ENCODE results near the gene POLR1H. TPM values are rescaled to one million over a fixed set of nuclear protein-coding genes. Genes with fewer than 3 reads are reported as not detected.
A peak's percentile ranks its signal among the peaks of the same experiment; 100 is the strongest.

Gene POLR1H
- total RNA-seq, 4 donors from 2014 or later: 13.2 to 35.8 (median 19.8) TPM

DNA sequence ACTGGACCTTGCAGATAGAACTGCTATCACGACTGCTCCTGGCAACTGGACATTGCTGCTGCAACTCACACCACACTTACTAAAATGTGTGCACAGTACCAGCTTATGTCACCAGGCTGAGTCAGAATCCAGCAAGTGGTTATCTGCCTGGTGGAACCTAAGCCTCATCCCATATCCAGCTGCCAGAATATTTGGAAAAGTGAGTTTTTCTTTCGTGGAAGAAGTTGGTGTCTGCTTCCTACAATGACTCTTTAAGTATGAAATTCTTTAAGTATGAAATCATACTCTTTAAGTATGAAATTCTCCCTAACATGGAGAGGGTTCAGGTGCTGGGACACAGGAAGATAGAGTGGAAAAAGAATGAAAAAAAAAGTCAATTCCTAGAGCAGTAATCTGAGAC lies 16.4 kb upstream of the POLR1H start:
- no peaks in the 10 kb centered on the region for H3K36me3 ChIP-seq
- WGBS, 2 donors: 65 to 67% methylated on average over 2 of the region's 2 CpGs
- H3K4me1 ChIP-seq: no peaks in the 10 kb centered on the region
- no peak overlapping the region for H3K27ac ChIP-seq
- no peaks in the 10 kb centered on the region for H3K9me3 ChIP-seq
- no peak for DNase-seq
- H3K27me3 ChIP-seq: no peaks in the 10 kb centered on the region
- H3K4me3 ChIP-seq: no peak overlapping the region
- intact Hi-C loops (cut with DNase I): no loop called here
- no peak for TF ChIP-seq POLR2A (IDR thresholded peaks at IDR 0.05)
- TF ChIP-seq, protein P1, sequence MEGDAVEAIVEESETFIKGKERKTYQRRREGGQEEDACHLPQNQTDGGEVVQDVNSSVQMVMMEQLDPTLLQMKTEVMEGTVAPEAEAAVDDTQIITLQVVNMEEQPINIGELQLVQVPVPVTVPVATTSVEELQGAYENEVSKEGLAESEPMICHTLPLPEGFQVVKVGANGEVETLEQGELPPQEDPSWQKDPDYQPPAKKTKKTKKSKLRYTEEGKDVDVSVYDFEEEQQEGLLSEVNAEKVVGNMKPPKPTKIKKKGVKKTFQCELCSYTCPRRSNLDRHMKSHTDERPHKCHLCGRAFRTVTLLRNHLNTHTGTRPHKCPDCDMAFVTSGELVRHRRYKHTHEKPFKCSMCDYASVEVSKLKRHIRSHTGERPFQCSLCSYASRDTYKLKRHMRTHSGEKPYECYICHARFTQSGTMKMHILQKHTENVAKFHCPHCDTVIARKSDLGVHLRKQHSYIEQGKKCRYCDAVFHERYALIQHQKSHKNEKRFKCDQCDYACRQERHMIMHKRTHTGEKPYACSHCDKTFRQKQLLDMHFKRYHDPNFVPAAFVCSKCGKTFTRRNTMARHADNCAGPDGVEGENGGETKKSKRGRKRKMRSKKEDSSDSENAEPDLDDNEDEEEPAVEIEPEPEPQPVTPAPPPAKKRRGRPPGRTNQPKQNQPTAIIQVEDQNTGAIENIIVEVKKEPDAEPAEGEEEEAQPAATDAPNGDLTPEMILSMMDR (IDR thresholded peaks at IDR 0.05): no peak

DNA sequence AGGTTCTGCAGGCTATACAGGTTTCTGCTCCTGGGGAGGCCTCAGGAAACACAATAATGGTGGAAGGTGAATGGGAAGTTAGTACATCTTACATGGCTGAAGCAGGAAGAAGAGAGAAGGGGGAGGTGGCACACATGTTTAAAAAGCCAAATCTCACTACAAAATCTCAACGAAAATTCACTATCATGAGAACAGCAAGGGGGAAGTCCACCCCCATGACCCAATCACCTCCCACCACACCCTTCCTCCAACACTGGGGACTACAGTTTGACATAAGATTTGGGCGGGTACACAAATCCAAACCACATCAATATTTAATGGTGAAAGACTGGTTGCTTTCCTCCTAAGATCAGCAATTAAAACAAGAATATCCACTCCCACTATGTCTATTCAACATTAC lies 13.8 kb upstream of the POLR1H start:
- Histone ChIP-seq H3K27me3 (no peaks in the 10 kb centered on the region), H3K4me1 (no peaks in the 10 kb centered on the region), H3K9me3 (no peaks in the 10 kb centered on the region), H3K4me3 (no peak overlapping the region), H3K36me3 (peaks cover 0 to 5% (median 0%) of the 10 kb centered on the region in 3 donors), H3K27ac (no peak overlapping the region)
- no peak for DNase-seq
- no peak for TF ChIP-seq POLR2A (IDR thresholded peaks at IDR 0.05)
- 69 to 85% methylated on average over 2 of the region's 2 CpGs for WGBS, 2 donors
- intact Hi-C loops (cut with DNase I): no loop called here

DNA sequence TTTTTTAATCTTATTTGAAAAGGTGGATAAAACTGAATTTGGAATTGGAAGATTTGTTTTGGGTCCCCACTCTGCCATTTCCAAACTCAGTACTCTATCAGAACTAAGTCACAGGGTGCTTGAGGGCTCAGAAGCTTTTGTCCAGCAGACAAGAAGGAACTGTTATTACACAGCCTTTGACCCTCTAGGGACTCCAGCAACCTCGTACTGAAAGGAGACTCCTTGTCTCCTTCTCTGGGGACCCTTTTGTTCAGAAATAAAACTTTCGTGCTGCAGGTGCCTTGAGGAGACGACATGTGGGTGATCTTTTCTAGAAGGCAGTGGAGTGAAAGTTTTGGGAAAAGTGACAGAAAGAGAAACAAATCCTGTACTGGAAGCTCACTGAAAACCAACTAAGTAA lies 7.4 kb upstream of the POLR1H start:
- H3K4me1 ChIP-seq: no peaks in the 10 kb centered on the region

DNA sequence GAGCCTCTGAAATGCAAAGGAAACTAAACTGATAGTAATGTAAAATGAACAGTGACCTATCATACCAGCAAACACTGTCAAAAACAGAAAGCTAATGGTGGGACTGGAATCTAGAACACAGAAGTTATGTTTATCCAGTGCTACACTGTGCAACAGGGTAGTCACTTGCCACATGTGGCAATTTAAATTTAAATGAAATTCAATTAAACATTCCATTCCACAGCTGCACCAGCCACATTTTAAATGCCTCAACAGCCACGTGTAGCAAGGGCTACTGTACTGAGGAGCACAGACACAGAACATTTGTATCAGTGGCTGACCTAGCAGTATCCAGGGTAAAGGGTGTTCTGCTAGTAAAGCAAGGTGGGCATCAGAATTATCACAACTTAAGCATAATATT lies 5.6 kb upstream of the POLR1H start:
- no peak for TF ChIP-seq POLR2A (IDR thresholded peaks at IDR 0.05)
- TF ChIP-seq, protein P1 (IDR thresholded peaks at IDR 0.05): no peak
- no peaks in the 10 kb centered on the region for H3K9me3 ChIP-seq
- H3K27ac ChIP-seq: no peak overlapping the region
- DNase-seq: no peak
- no peaks in the 10 kb centered on the region for H3K27me3 ChIP-seq
- H3K4me3 ChIP-seq: no peak overlapping the region
- H3K4me1 ChIP-seq: peaks cover 3 to 11% (median 7%) of the 10 kb centered on the region in 3 donors
- WGBS, 2 donors: 25 to 70% methylated on average over 1 of the region's 1 CpG
- peaks cover 0 to 55% (median 6%) of the 10 kb centered on the region in 3 donors for H3K36me3 ChIP-seq
- intact Hi-C loops (cut with DNase I): no loop called here

More for the DNA sequence above, 7.4 kb upstream of the POLR1H start:
- Histone ChIP-seq H3K36me3 (peaks cover 0 to 55% (median 6%) of the 10 kb centered on the region in 3 donors), H3K27ac (no peak overlapping the region), H3K4me3 (no peak overlapping the region), H3K9me3 (no peaks in the 10 kb centered on the region), H3K27me3 (no peaks in the 10 kb centered on the region)
- DNase-seq: no peak
- intact Hi-C loops (cut with DNase I): no loop called here
- TF ChIP-seq, protein P1 (IDR thresholded peaks at IDR 0.05): no peak
- TF ChIP-seq POLR2A (IDR thresholded peaks at IDR 0.05): no peak
- WGBS, 2 donors: 86 to 90% methylated on average over 3 of the region's 3 CpGs

DNA sequence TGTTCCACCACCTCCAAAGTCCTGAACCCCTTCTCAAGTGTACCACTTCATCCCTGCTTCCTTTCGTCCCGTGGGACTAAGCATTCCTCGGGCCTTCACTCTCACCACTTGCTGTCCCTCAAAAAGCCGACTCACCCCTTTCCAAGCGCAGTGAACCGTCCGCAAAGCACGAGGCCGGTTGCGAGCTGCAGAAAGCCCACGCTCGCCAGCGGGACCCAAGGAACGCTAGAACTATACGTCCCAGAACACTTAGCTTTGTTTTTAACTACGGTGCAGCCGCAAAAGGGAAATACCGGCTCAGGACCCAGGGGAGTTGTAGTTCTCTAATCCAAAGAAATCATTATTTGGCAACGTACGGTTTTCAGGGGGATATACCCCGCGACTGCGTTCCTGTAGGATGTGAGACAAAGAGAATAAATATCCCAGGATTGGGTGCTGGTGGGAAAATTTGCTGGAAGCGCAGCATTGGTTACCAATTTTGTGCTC lies 416 bp upstream of the POLR1H start:
- 0% methylated on average over 17 to 21 of the region's 24 CpGs for WGBS, 2 donors
- H3K27me3 ChIP-seq: no peaks in the 10 kb centered on the region
- peaks cover 0 to 47% (median 6%) of the 10 kb centered on the region in 3 donors for H3K36me3 ChIP-seq
- H3K4me1 ChIP-seq: peaks cover 5 to 38% (median 18%) of the 10 kb centered on the region in 3 donors
- peak overlapping the region; percentile 74 to 90 (median 82) for H3K4me3 ChIP-seq
- peak overlapping the region; percentile 87 to 95 (median 90) for H3K27ac ChIP-seq
- no peak for TF ChIP-seq POLR2A (IDR thresholded peaks at IDR 0.05)
- TF ChIP-seq, protein P1 (IDR thresholded peaks at IDR 0.05): no peak
- H3K9me3 ChIP-seq: no peaks in the 10 kb centered on the region
- no peak for DNase-seq
- intact Hi-C loops (cut with DNase I): no loop called here

Measured in esophagus squamous epithelium (tissue), 5 donors.